Spinal cord (tissue), 10 donors: ENCODE measurements around the gene COX15. TPM values are rescaled to one million over a fixed set of nuclear protein-coding genes. Genes with fewer than 3 reads are reported as not detected.

Source experiments
- DNase-seq, 6 donors: peaks; one replicate each; pipeline versions ENCODE4 v3.0.0 to v3.0.0-alpha.2; 2013 to 2015; ENCODE audit warnings: low spot score in 6 of 6, low read depth in 4 of 6
- H3K27ac ChIP-seq: one replicate; pipeline ENCODE4 v1.5.1; 2013; ENCODE audit warnings: low read depth, low read length, control low read depth
- H3K27me3 ChIP-seq: one replicate; pipeline ENCODE4 v1.6.1; 2013; ENCODE audit warnings: low read length; ENCODE audit not compliant: control insufficient read depth, insufficient read depth
- H3K36me3 ChIP-seq: one replicate; pipeline ENCODE4 v1.6.1; 2013; ENCODE audit warnings: low read length; ENCODE audit not compliant: control insufficient read depth, insufficient read depth
- H3K4me1 ChIP-seq: one replicate; pipeline ENCODE4 v1.6.1; 2013; ENCODE audit warnings: low read length; ENCODE audit not compliant: control insufficient read depth, insufficient read depth
- H3K4me3 ChIP-seq: one replicate; pipeline ENCODE4 v1.5.1; 2013; ENCODE audit warnings: low read depth, low read length, control low read depth
- H3K9me3 ChIP-seq: one replicate; pipeline ENCODE4 v1.6.1; 2013; ENCODE audit warnings: low read length; ENCODE audit not compliant: control insufficient read depth, insufficient read depth
- WGBS: methylation state at CpG from one replicate; pipeline ENCODE4 v1.1.5; 2013; ENCODE audit warnings: missing lambda C conversion rate; ENCODE audit not compliant: insufficient coverage; 5-methylcytosine and 5-hydroxymethylcytosine counted together
- polyA plus RNA-seq, 2 donors: library from polyadenylated mRNA; unstranded; fragments of 120-200 nt; gene quantifications; one replicate each; pipeline ENCODE4 v1.2.1, GENCODE V29; 2013; ENCODE audit not compliant: insufficient read length in 2 of 2
- total RNA-seq, 2 donors: library from RNA; depleted of rRNA in 1 of 2; stranded (reverse); fragments of 120-200 nt in 1 of 2; fragments of >200 nt in 1 of 2; gene quantifications; one replicate each; pipeline versions ENCODE4 v1.2.3 to v1.2.4, GENCODE V29; 2013 to 2014
- donor health status: healthy.

Gene COX15
- total and polyA plus RNA-seq, 4 donors = 37.8 to 44.1 (median 41.6) TPM

DNA sequence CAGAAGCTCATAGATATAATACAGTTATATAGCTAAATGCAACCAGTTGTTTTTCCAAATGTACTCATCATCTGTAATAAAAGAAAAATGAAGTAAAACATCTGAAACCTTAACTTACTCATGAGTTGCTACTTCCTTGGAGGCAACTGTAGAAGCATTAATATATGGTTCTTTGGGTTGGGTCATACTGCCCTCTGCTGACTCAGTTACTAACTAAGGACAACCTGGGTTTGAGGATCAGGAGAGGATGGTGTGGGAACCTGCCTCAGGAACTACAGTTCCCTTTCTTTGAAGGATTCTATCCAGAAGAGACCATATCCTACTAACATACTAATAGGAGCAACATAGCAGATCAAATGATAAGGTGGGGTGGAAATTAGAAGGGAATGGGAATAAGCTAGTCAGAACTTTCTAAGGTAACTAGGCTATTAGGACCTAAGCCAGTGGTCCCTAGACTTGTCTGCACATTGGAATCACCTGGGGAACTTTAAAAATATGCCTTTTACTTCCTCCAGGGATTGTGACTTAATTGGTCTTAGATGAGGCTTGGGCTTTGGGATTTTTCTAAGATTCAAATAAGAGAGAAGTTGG, 20.7 kb downstream of the COX15 start:
- Histone ChIP-seq H3K27me3 (no peaks in the 10 kb centered on the region), H3K9me3 (no peaks in the 10 kb centered on the region), H3K4me3 (no peak overlapping the region), H3K27ac (no peak overlapping the region), H3K4me1 (no peaks in the 10 kb centered on the region), H3K36me3 (peaks cover 17% of the 10 kb centered on the region)
- peak in 4 of 6 donors; percentile 1 to 71 (median 34) for DNase-seq

DNA sequence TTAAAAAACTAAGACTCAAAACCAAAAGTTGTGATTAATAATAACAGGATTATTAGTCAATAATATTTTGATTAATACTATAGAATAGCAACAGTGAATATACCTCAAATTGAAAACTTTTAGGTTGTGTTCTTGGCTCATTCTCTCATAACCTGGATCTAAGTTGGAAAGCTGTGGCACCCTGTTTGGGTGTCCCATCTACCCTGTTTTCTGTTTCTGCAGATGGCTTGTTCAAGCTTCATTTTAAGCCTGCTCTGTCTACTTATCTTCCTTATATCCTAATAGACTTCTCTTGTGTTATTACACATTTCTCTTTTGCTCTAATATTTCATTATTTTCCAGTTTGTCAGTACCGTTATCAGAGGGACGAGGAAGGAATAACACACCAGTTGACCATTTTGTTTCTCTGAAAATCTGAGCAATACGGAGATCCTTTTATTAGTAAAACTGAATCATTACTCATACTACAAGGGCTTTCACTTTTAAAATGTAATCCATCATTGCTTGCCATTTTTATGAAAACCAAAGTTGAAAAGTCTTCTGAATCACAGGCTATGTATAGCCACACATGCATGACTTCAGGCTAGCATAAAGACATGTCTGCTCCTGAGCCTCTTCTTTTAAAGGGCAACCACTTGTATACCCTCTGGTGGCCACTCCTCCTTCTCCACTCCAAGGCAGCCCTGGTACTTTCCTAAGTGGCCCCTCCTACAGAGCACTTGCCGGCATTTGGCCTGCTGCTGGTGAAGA, 22.3 kb downstream of the COX15 start:
- no peak for DNase-seq
- H3K36me3 ChIP-seq = peaks cover 13% of the 10 kb centered on the region
- H3K4me1 ChIP-seq = no peaks in the 10 kb centered on the region
- H3K4me3 ChIP-seq = no peak overlapping the region
- no peaks in the 10 kb centered on the region for H3K27me3 ChIP-seq
- H3K27ac ChIP-seq = no peak overlapping the region
- no peaks in the 10 kb centered on the region for H3K9me3 ChIP-seq
- 64% methylated on average over 3 of the region's 4 CpGs for WGBS

DNA sequence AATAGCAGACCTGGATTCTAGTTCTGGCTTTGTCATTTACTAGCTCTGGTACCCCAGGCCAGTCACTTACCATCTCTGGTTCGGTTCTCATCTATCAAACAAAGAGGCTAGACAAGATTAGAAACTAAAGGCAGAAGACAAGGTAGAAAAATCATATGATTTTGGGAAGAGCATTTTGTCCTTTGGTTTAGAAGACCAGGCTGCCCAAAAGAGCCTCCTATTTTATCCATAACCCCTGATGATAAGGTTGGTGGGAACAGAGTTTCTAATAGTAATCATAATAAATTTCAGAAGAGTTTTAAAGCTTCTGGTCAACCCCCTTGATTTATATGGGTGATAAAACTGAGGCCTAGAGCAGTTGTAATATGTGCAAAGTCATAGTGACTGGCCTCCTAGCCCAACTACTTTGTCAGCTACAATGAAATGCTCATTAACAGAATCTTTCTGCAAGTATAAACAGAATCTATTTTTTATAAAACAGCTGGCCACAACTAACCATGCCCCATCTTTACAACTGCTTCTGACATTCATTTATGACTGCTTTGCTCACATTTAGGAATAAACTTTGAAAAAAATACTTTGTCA, 23.4 kb downstream of the COX15 start:
- no CpG with 5 or more reads among the region's 1 CpG for WGBS
- no peaks in the 10 kb centered on the region for H3K9me3 ChIP-seq
- DNase-seq = no peak
- no peak overlapping the region for H3K27ac ChIP-seq
- no peaks in the 10 kb centered on the region for H3K4me1 ChIP-seq
- H3K36me3 ChIP-seq = peaks cover 21% of the 10 kb centered on the region
- no peaks in the 10 kb centered on the region for H3K27me3 ChIP-seq
- no peak overlapping the region for H3K4me3 ChIP-seq

DNA sequence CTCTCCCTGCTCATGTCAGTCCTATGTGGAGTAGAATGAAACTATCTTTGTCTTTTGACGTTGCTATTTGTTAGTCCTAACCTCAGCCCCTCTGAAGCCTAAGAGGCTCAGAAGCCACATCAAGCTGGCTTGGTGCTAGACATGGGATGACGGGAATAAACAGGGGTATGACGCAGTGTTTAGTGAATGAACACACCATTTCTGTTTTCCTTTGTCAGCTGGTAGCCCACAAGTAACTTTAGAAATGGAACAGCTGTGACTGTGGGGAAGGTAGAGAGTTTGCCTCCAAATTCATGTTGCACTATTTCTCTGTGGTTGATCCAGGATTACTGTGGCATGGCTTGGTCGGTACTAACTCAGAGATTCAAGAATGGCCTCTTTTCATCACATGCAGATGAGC, 31.3 kb downstream of the COX15 start:
- Histone ChIP-seq H3K4me3 (no peak overlapping the region), H3K27me3 (no peaks in the 10 kb centered on the region), H3K4me1 (no peaks in the 10 kb centered on the region), H3K9me3 (no peaks in the 10 kb centered on the region), H3K27ac (no peak overlapping the region), H3K36me3 (peaks cover 28% of the 10 kb centered on the region)
- WGBS = 86% methylated on average over 1 of the region's 4 CpGs
- no peak for DNase-seq

- Histone ChIP-seq H3K4me3 (no peak overlapping the region), H3K4me1 (no peaks in the 10 kb centered on the region), H3K9me3 (no peaks in the 10 kb centered on the region), H3K27me3 (no peaks in the 10 kb centered on the region), H3K27ac (no peak overlapping the region), H3K36me3 (peaks cover 20% of the 10 kb centered on the region)
- 84% methylated on average over 6 of the region's 8 CpGs for WGBS
- no peak for DNase-seq
Observed at GRCh38 chr10:99698504-99699080, 33.3 kb downstream of the COX15 start.

DNA sequence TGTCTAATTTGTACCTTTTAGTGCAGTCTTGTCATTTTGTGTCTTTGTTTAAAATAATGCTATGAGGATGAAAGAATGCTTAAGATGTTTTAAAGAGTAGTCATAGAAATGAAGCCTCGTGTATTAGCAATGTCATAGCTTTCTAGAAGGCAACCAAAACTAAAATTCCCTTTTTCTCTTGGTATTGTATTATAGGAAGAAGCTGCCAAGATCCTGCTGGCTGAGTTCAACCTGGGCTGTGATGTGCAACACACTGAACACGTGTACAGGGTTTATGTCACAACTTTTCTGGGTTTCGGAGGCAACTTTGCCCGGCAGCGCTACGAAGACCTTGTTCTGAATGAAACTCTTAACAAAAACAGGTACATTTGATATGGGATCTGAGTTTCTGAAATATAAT, 36.2 kb downstream of the COX15 start:
- Histone ChIP-seq H3K4me1 (no peaks in the 10 kb centered on the region), H3K36me3 (peaks cover 21% of the 10 kb centered on the region), H3K9me3 (no peaks in the 10 kb centered on the region), H3K27me3 (no peaks in the 10 kb centered on the region), H3K4me3 (no peak overlapping the region), H3K27ac (no peak overlapping the region)
- WGBS = 100% methylated on average over 1 of the region's 6 CpGs
- DNase-seq = no peak

DNA sequence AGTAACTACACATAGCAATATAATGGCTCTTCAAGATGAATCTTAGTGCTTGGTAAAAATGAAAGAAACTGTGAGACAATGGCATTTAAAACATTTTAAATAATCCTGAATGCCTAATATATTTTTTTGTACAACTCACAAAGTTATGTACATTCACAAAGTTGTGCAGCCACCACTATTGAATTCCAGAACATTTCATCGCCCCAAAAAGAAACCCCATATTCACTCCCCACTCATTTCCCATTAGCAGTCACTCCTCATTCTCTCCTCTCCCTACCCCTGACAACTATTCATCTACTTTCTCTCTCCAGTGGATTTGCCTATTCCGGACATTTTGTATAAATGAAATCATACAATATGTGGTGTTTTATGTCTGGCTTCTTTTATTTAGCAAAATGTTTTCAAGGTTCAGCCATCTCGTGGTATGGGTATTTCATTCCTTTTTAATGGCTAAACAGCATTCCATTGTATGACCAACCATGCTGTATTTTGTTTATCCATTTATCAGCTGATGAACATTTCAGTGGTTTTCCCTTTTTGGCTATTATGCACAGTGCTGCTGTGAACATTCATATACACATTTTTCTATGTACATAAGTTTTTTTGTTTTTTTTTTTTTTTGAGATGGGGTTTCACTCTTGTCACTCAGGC, 37.9 kb downstream of the COX15 start:
- no peak overlapping the region for H3K27ac ChIP-seq
- H3K36me3 ChIP-seq = peaks cover 17% of the 10 kb centered on the region
- no peak for DNase-seq
- no peaks in the 10 kb centered on the region for H3K27me3 ChIP-seq
- WGBS = 100% methylated on average over 2 of the region's 3 CpGs
- no peak overlapping the region for H3K4me3 ChIP-seq
- H3K9me3 ChIP-seq = no peaks in the 10 kb centered on the region
- no peaks in the 10 kb centered on the region for H3K4me1 ChIP-seq

GRCh38 chr10:99689461-99689860, 42.5 kb downstream of the COX15 start:
- Histone ChIP-seq H3K27me3 (no peaks in the 10 kb centered on the region), H3K4me3 (no peak overlapping the region), H3K4me1 (no peaks in the 10 kb centered on the region), H3K36me3 (peaks cover 8% of the 10 kb centered on the region), H3K9me3 (no peaks in the 10 kb centered on the region), H3K27ac (no peak overlapping the region)
- WGBS = no CpG with 5 or more reads among the region's 1 CpG
- no peak for DNase-seq

DNA sequence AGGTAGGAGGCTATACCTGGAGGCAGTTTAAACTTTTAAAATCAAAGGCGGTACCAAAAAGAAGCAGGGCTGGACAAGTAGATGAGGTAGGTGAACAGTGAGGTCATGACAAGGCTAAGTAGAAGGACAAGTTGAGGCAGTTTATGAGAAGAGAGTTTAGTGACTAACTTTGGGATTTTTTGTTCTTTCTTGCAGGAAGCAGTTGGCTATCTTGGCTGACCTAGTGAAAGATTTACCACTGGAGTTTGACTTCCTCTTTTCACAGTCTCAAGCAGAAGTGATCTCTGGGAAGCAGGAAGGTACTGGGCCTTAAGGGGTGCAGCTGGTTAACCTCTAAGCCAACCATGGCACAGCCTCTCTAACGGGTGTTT, 46.3 kb downstream of the COX15 start:
- Histone ChIP-seq H3K27me3 (no peaks in the 10 kb centered on the region), H3K27ac (no peak overlapping the region), H3K36me3 (peaks cover 2% of the 10 kb centered on the region), H3K4me1 (no peaks in the 10 kb centered on the region), H3K9me3 (no peaks in the 10 kb centered on the region), H3K4me3 (no peak overlapping the region)
- 94% methylated on average over 1 of the region's 2 CpGs for WGBS
- DNase-seq = no peak
